GM12891 (cell line): ENCODE results near the gene NAPB.

ENCODE experiments used
- DNase-seq: peaks from one replicate; pipeline ENCODE4 v3.0.0; 2011; ENCODE audit warnings: low spot score; ENCODE audit not compliant: insufficient read length
- FAIRE-seq: peaks from 2 replicates; lab custom pipeline; 2011; peaks lifted over from hg19 to GRCh38; lab: Jason Lieb, UNC
- PAX5 ChIP-seq: IDR thresholded peaks from 2 replicates; pipeline ENCODE4 v1.6.1; 2011; ENCODE audit warnings: low read length, moderate library complexity, mild to moderate bottlenecking; ENCODE audit not compliant: insufficient read depth, severe bottlenecking
- POLR2A ChIP-seq: IDR thresholded peaks from 2 replicates; pipeline ENCODE4 v1.6.1; 2011; ENCODE audit warnings: low read depth, low read length, control low read depth
- POLR2AphosphoS5 ChIP-seq: IDR thresholded peaks from 2 replicates; pipeline ENCODE4 v1.6.1; 2011; ENCODE audit warnings: low read depth, low read length, control low read depth
- POU2F2 ChIP-seq: IDR thresholded peaks from 2 replicates; pipeline ENCODE4 v1.6.1; 2011; ENCODE audit warnings: low read depth, mild to moderate bottlenecking, control low read depth, low read length, moderate library complexity
- SPI1 ChIP-seq: IDR thresholded peaks from 2 replicates; pipeline ENCODE4 v1.6.1; 2011; ENCODE audit warnings: low read depth, low read length, control low read depth
- TAF1 ChIP-seq: IDR thresholded peaks from 2 replicates; pipeline ENCODE4 v1.6.1; 2011; ENCODE audit warnings: low read depth, low read length, control low read depth

The NAPB gene

GRCh38 chr20:23391707-23392310, 29.5 kb downstream of the NAPB start:
- peak; percentile 31 for FAIRE-seq
- TF ChIP-seq POU2F2 (no peak), TAF1 (no peak), SPI1 (no peak), POLR2A (no peak), PAX5 (no peak), POLR2AphosphoS5 (no peak)

GRCh38 chr20:23390091-23390774, 31.1 kb downstream of the NAPB start:
- TF ChIP-seq SPI1 (no peak), POU2F2 (no peak), POLR2AphosphoS5 (no peak), TAF1 (no peak), POLR2A (no peak), PAX5 (no peak)
- DNase-seq: no peak
- FAIRE-seq: no peak

More at GRCh38 chr20:23391707-23392310, 29.5 kb downstream of the NAPB start:
- no peak for DNase-seq

- no peak for FAIRE-seq
- no peak for DNase-seq
- TF ChIP-seq POLR2AphosphoS5 (no peak), POU2F2 (no peak), TAF1 (no peak), SPI1 (no peak), POLR2A (no peak), PAX5 (no peak)
These were observed 34.2 kb downstream of the NAPB start for GRCh38 chr20:23387118-23387443.

- TF ChIP-seq PAX5 (no peak), TAF1 (no peak), POLR2AphosphoS5 (no peak), POLR2A (no peak), POU2F2 (no peak), SPI1 (no peak)
- FAIRE-seq (no peak), DNase-seq (no peak)
These were observed 34.8 kb downstream of the NAPB start for GRCh38 chr20:23386304-23387117.

- no peak for FAIRE-seq
- DNase-seq: no peak
- TF ChIP-seq POU2F2: no peak
- no peak for TF ChIP-seq POLR2A
- TF ChIP-seq TAF1: no peak
- no peak for TF ChIP-seq PAX5
- TF ChIP-seq POLR2AphosphoS5: no peak
- TF ChIP-seq SPI1: no peak
These were observed 39.4 kb downstream of the NAPB start for GRCh38 chr20:23381876-23382275.

- TF ChIP-seq SPI1 (no peak), POLR2AphosphoS5 (no peak), TAF1 (no peak), PAX5 (no peak), POU2F2 (no peak), POLR2A (no peak)
- DNase-seq (no peak), FAIRE-seq (no peak)
These were observed 41.5 kb downstream of the NAPB start for GRCh38 chr20:23379772-23380171.

GRCh38 chr20:23375827-23376226, 45.5 kb downstream of the NAPB start:
- DNase-seq: no peak
- TF ChIP-seq POU2F2: no peak
- no peak for TF ChIP-seq SPI1
- TF ChIP-seq POLR2AphosphoS5: no peak
- TF ChIP-seq POLR2A: no peak
- no peak for TF ChIP-seq TAF1
- no peak for TF ChIP-seq PAX5
- no peak for FAIRE-seq

GRCh38 chr20:23374441-23374840, 46.8 kb downstream of the NAPB start:
- DNase-seq (no peak), FAIRE-seq (no peak)
- TF ChIP-seq POLR2AphosphoS5 (no peak), POU2F2 (no peak), PAX5 (no peak)

- TF ChIP-seq TAF1 (no peak), POLR2AphosphoS5 (no peak), POLR2A (no peak), POU2F2 (no peak), PAX5 (no peak), SPI1 (no peak)
- no peak for DNase-seq
- FAIRE-seq: no peak
These were observed 49.8 kb downstream of the NAPB start for GRCh38 chr20:23371496-23371895.

GRCh38 chr20:23370873-23371272, 50.4 kb downstream of the NAPB start:
- TF ChIP-seq POLR2A: no peak
- no peak for TF ChIP-seq TAF1
- TF ChIP-seq PAX5: no peak
- TF ChIP-seq POLR2AphosphoS5: no peak
- TF ChIP-seq POU2F2: no peak
- no peak for TF ChIP-seq SPI1
- DNase-seq: no peak
- no peak for FAIRE-seq
